Esophagus (tissue), 2 donors: ENCODE data around the gene ZCCHC18. TPM values are rescaled to one million over a fixed set of nuclear protein-coding genes. Genes with fewer than 3 reads are reported as not detected.

Experiments
- polyA plus RNA-seq, 2 donors: library from polyadenylated mRNA; stranded (reverse); fragments of 200-250 nt; gene quantifications; one replicate each; pipeline ENCODE4 v1.2.3, GENCODE V29; 2013
- donor health status: healthy with polysubstance abuse.
- donor health status: Bipolar disorder and iron deficiency.

ZCCHC18 gene
- polyA plus RNA-seq, 2 donors: 0.51 to 0.71 TPM

Other genes starting within 250 kb of the ZCCHC18 start
- gene TMSB15B, start 149.9 kb upstream of the ZCCHC18 start, polyA plus RNA-seq: 1 to 10 TPM; 1.1 to 2.1 TPM
- gene H2BW1, start 98.8 kb upstream of the ZCCHC18 start, polyA plus RNA-seq: not detected
- gene H2BW2, start 72.6 kb upstream of the ZCCHC18 start, polyA plus RNA-seq: not detected
- gene TMSB15C, start 36.3 kb upstream of the ZCCHC18 start, polyA plus RNA-seq: under 1 TPM; 0.24 to 0.28 TPM
- gene SLC25A53, start 44.5 kb downstream of the ZCCHC18 start, polyA plus RNA-seq: 1 to 10 TPM; 2.9 to 4.1 TPM
- gene FAM199X, start 53.9 kb downstream of the ZCCHC18 start, polyA plus RNA-seq: 1 to 10 TPM; 4.5 to 5.8 TPM
- gene ESX1, start 142.4 kb downstream of the ZCCHC18 start, polyA plus RNA-seq: not detected